Measurements from ENCODE around the gene ATP5F1E. TPM values are rescaled to one million over a fixed set of nuclear protein-coding genes. Genes with fewer than 3 reads are reported as not detected.
"Not testable (repeated sequence)": the region's sequence is repeated elsewhere in the genome, so short reads cannot be mapped to it uniquely, and the experiment has no call there.

The ATP5F1E gene
- total RNA-seq, 1 experiment from 2014 or later = 52.7 TPM

- TF ChIP-seq CTCF (conservative IDR thresholded peaks at IDR 0.05) = no peak
- H2BK5ac ChIP-seq (ENCODE audit: insufficient read length, low read length) = no peak overlapping the region
- H3K14ac ChIP-seq (ENCODE audit: insufficient read depth, low read length) = no peak overlapping the region
- H3K4ac ChIP-seq (ENCODE audit: low read depth, low read length) = no peak overlapping the region
- peaks cover 10% of the 10 kb centered on the region; the same call in 1 of the 2 replicates for H3K79me2 ChIP-seq (ENCODE audit: insufficient read depth, low read length)
- H4K8ac ChIP-seq (replicated peaks; ENCODE audit: insufficient read length, low read depth, low read length) = no peak overlapping the region
- no CpG with 5 or more reads among the region's 6 CpGs for WGBS (ENCODE audit: extremely low coverage, insufficient read length, low lambda C conversion rate)
- no peak overlapping the region for H3T11ph ChIP-seq (ENCODE audit: low read length)
- Mint-ChIP-seq H3K4me3 (no peak overlapping the region), H3K27ac (no peak overlapping the region), H3K27me3 (ENCODE audit: low read depth) (peaks cover 2% of the 10 kb centered on the region), H3K9me3 (no peaks in the 10 kb centered on the region), H3K4me1 (peaks cover 18% of the 10 kb centered on the region in 2 experiments), H3K36me3 (ENCODE audit: insufficient read depth in 1 of 3, low read depth in 3 of 3) (peaks cover 23 to 47% (median 45%) of the 10 kb centered on the region in 3 experiments)
- no peaks in the 10 kb centered on the region for H3K27me3 ChIP-seq (ENCODE audit: insufficient read depth, low read length)
- peaks cover 6% of the 10 kb centered on the region for H3K23me2 ChIP-seq (ENCODE audit: insufficient read length, low read depth, low read length, poor library complexity, severe bottlenecking)
- peaks cover 4% of the 10 kb centered on the region for H3K79me1 ChIP-seq (ENCODE audit: insufficient read depth, low read depth, low read length, poor library complexity, severe bottlenecking)
- no peaks in the 10 kb centered on the region; the same call in 1 of the 2 replicates for H3K4me1 ChIP-seq (ENCODE audit: insufficient read depth, low read length)
- no peak overlapping the region for H3K4me2 ChIP-seq (ENCODE audit: insufficient read depth, insufficient read length, low read length)
- H2BK15ac ChIP-seq (ENCODE audit: low read depth, low read length) = no peak overlapping the region
- no peak overlapping the region for H3K23ac ChIP-seq (ENCODE audit: insufficient read length, low read depth, low read length)
- no peak overlapping the region for H2BK12ac ChIP-seq (ENCODE audit: insufficient read length, low read depth, low read length)
- no peak overlapping the region for H4K5ac ChIP-seq (ENCODE audit: insufficient read length, low read depth, low read length)
- no peak overlapping the region for H4K91ac ChIP-seq (ENCODE audit: insufficient read length, low read depth, low read length)
- H3K18ac ChIP-seq (ENCODE audit: insufficient read length, low read depth, low read length) = no peak overlapping the region
- no peak overlapping the region for H2AK5ac ChIP-seq (ENCODE audit: insufficient read length, low read length)
- H2BK20ac ChIP-seq (ENCODE audit: low read depth, low read length, poor library complexity, severe bottlenecking) = no peak overlapping the region
- no peak overlapping the region for H2BK120ac ChIP-seq (ENCODE audit: low read depth, low read length, poor library complexity, severe bottlenecking)
- no peak overlapping the region for H3K56ac ChIP-seq (ENCODE audit: insufficient read length, low read depth, low read length)
- no peak overlapping the region for H3K9ac ChIP-seq (ENCODE audit: extremely low read depth, insufficient read length, low read length)
- H3K9me3 ChIP-seq (ENCODE audit: control insufficient read depth, low read depth, low read length) = no peaks in the 10 kb centered on the region
- H2AFZ ChIP-seq (ENCODE audit: low read length) = no peak overlapping the region
- DNase-seq = no peak
- no peak overlapping the region for H3K27ac ChIP-seq (ENCODE audit: insufficient read length, low read depth, low read length)
- H4K20me1 ChIP-seq (ENCODE audit: control insufficient read depth, insufficient read depth, insufficient read length) = no peaks in the 10 kb centered on the region
Observed at GRCh38 chr20:58984691-58985090, 47.4 kb downstream of the ATP5F1E start.

GRCh38 chr20:58983115-58983468 is 49.0 kb downstream of the ATP5F1E start:
- not testable (repeated sequence) for H3K56ac ChIP-seq (ENCODE audit: insufficient read length, low read depth, low read length); H3K27me3 Mint-ChIP-seq (ENCODE audit: low read depth); H2BK15ac ChIP-seq (ENCODE audit: low read depth, low read length); H3K14ac ChIP-seq (ENCODE audit: insufficient read depth, low read length); H3K9ac ChIP-seq (ENCODE audit: extremely low read depth, insufficient read length, low read length); H3K9me3 Mint-ChIP-seq; DNase-seq; H4K20me1 ChIP-seq (ENCODE audit: control insufficient read depth, insufficient read depth, insufficient read length); H3K79me2 ChIP-seq (ENCODE audit: insufficient read depth, low read length); H3K27ac Mint-ChIP-seq; H2BK120ac ChIP-seq (ENCODE audit: low read depth, low read length, poor library complexity, severe bottlenecking); H3K79me1 ChIP-seq (ENCODE audit: insufficient read depth, low read depth, low read length, poor library complexity, severe bottlenecking); H3K23me2 ChIP-seq (ENCODE audit: insufficient read length, low read depth, low read length, poor library complexity, severe bottlenecking); H3K4me2 ChIP-seq (ENCODE audit: insufficient read depth, insufficient read length, low read length); H2BK20ac ChIP-seq (ENCODE audit: low read depth, low read length, poor library complexity, severe bottlenecking); H4K8ac ChIP-seq (replicated peaks; ENCODE audit: insufficient read length, low read depth, low read length); H3K18ac ChIP-seq (ENCODE audit: insufficient read length, low read depth, low read length); H3K4me3 Mint-ChIP-seq; H3K4me1 ChIP-seq (ENCODE audit: insufficient read depth, low read length); H3K9me3 ChIP-seq (ENCODE audit: control insufficient read depth, low read depth, low read length); H4K91ac ChIP-seq (ENCODE audit: insufficient read length, low read depth, low read length); H3K4ac ChIP-seq (ENCODE audit: low read depth, low read length); H2AK5ac ChIP-seq (ENCODE audit: insufficient read length, low read length); H2BK5ac ChIP-seq (ENCODE audit: insufficient read length, low read length); H3K27ac ChIP-seq (ENCODE audit: insufficient read length, low read depth, low read length); H2BK12ac ChIP-seq (ENCODE audit: insufficient read length, low read depth, low read length); H2AFZ ChIP-seq (ENCODE audit: low read length); H3K27me3 ChIP-seq (ENCODE audit: insufficient read depth, low read length); H3T11ph ChIP-seq (ENCODE audit: low read length); H3K23ac ChIP-seq (ENCODE audit: insufficient read length, low read depth, low read length); H4K5ac ChIP-seq (ENCODE audit: insufficient read length, low read depth, low read length)
- peaks cover 27 to 29% of the 10 kb centered on the region in 2 experiments for H3K4me1 Mint-ChIP-seq
- WGBS (ENCODE audit: extremely low coverage, insufficient read length, low lambda C conversion rate) = no CpG with 5 or more reads among the region's 12 CpGs
- H3K36me3 Mint-ChIP-seq (ENCODE audit: insufficient read depth in 1 of 3, low read depth in 3 of 3) = peaks cover 13 to 31% (median 30%) of the 10 kb centered on the region in 3 experiments
